H54 (cell line): ENCODE measurements around the gene FSCN2.

ENCODE experiments used
- DNase-seq: peaks from one replicate; pipeline ENCODE4 v3.0.0; 2011; ENCODE audit warnings: low spot score, mixed read lengths; ENCODE audit not compliant: insufficient read length
- FAIRE-seq: peaks from 3 replicates; lab custom pipeline; 2011; peaks lifted over from hg19 to GRCh38; lab: Jason Lieb, UNC
- POLR2A ChIP-seq: IDR thresholded peaks from 2 replicates; pipeline ENCODE4 v1.6.1; 2011; ENCODE audit warnings: low read depth, mild to moderate bottlenecking, low read length

Gene FSCN2

GRCh38 chr17:81533339-81534141, 5.4 kb downstream of the FSCN2 start:
- FAIRE-seq (no peak), DNase-seq (no peak)
- no peak for TF ChIP-seq POLR2A

- no peak for DNase-seq
- TF ChIP-seq POLR2A = no peak
- FAIRE-seq = no peak
These were observed 6.2 kb downstream of the FSCN2 start for GRCh38 chr17:81534157-81535006.

DNA sequence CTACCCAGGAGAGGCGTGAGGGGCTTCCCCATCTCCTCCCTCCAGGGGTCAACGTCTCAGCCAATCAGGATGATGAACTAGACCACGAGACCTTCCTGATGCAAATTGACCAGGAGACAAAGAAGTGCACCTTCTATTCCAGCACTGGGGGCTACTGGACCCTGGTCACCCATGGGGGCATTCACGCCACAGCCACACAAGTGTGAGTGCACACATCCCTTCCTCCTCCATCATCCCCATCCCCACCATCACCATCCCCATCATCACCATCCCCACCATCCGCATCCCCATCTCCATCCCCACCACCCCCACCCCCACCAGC, 6.8 kb downstream of the FSCN2 start:
- TF ChIP-seq POLR2A = no peak
- no peak for DNase-seq

DNA sequence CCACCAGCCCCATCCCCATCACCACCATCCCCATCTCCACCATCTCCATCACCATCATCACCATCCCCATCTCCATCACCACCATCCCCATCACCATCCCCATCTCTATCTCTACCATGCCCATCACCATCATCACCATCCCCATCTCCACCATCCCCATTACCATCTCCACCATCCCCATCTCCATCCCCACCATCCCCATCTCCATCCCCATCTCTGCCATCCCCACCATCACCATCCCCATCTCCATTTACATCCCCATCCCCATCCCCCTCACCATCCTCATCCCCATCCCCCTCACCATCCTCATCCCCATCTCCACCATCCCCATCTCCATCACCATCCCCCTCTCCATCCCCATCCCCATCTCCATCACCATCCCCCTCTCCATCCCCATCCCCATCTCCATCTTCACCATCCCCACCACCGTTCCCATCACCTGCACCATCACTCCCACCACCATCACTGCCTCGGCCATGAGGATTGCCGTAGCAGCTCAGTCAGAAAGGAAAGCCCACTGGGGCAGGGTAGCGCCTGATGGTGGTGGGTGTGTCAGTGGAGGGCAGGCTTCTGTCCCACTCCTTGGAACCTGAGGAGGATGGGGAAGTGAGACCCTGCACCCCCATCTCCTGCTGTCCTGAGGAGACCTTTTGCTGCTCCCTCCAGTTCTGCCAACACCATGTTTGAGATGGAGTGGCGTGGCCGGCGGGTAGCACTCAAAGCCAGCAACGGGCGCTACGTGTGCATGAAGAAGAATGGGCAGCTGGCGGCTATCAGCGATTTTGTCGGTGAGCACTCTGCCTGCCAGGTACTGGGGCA, 7.5 kb downstream of the FSCN2 start:
- no peak for TF ChIP-seq POLR2A
- no peak for DNase-seq
- FAIRE-seq = no peak

More for the DNA sequence above, 6.8 kb downstream of the FSCN2 start:
- no peak for FAIRE-seq

DNA sequence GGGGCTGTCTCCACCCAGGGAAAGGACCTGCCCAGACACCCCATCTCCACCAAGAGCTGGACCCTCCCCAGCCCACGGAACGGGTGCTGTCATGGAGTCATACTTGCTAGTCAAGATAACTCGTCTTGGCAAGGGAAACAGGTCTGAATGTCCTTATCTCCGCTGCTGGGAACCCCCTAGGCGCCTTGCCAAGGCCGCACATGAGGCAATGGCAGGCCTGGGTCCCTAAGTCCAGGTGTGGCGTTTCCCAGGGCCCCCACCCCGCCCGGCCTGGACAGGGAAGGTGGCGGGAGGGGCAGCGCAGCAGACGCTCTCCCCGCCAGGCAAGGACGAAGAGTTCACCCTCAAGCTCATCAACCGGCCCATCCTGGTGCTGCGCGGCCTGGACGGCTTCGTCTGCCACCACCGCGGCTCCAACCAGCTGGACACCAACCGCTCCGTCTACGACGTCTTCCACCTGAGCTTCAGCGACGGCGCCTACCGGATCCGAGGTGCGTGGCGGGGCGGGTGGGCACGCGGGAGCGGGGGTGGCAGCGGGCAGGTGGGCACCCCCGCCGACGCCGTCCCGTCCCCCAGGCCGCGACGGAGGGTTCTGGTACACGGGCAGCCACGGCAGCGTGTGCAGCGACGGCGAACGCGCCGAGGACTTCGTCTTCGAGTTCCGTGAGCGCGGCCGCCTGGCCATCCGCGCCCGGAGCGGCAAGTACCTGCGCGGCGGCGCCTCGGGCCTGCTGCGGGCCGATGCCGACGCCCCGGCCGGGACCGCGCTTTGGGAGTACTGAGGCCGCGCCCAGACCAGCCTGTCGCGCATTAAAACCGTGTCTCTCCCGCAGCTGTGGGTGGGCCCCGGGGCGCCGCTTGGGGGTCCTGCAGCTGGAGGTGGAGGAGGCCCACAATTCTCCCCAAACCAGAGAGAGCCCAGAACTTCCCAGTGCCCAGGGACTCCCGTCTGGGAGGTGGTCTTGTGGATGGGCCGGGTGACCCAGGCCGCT, 8.4 kb downstream of the FSCN2 start:
- DNase-seq = no peak
- TF ChIP-seq POLR2A = no peak

GRCh38 chr17:81537343-81537855, 9.2 kb downstream of the FSCN2 start:
- TF ChIP-seq POLR2A = no peak
- FAIRE-seq (no peak), DNase-seq (no peak)

More for the DNA sequence above, 8.4 kb downstream of the FSCN2 start:
- no peak for FAIRE-seq

GRCh38 chr17:81537856-81538555, 9.8 kb downstream of the FSCN2 start:
- DNase-seq (no peak), FAIRE-seq (no peak)
- TF ChIP-seq POLR2A = no peak

- no peak for FAIRE-seq
- no peak for TF ChIP-seq POLR2A
- no peak for DNase-seq
These were observed 10.7 kb downstream of the FSCN2 start for GRCh38 chr17:81538651-81539570.

GRCh38 chr17:81539571-81539900, 11.4 kb downstream of the FSCN2 start:
- FAIRE-seq = no peak
- TF ChIP-seq POLR2A = no peak
- no peak for DNase-seq

DNA sequence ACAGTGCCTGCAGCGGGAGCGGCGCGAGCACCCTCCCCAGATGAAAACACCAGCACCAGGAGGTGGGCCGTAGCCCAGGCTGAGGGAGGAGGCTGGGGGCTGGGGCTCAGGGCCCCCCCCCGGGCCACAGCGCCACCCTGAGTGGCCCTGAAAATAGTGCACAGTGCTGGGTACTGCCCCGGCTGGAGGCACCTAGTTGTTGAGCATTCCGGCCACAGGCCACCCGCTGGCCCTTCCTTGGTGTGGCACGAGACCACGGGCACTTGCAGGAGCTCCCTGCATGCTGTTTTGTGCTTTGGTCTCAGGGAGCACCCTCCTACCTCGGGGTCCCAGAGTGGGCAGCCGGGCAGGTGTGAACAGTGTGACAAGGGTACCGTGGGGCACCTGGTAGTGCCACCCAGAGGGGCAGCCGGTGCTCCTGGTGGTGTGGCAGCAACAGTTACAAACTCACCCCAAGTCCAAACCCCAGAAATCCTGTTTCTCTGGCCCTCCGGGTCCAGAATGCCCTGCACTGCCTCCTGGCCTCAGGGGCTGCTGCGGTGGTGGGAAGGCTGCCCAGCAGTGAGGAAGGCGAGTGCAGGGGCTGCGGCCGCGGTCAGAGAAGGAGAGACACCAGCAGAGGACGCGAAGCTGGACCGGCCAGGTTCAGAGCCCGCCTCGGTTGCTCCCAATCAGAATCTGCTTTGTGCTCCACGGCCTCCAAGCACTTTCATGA, 11.9 kb downstream of the FSCN2 start:
- no peak for FAIRE-seq
- no peak for TF ChIP-seq POLR2A
- DNase-seq = no peak

DNA sequence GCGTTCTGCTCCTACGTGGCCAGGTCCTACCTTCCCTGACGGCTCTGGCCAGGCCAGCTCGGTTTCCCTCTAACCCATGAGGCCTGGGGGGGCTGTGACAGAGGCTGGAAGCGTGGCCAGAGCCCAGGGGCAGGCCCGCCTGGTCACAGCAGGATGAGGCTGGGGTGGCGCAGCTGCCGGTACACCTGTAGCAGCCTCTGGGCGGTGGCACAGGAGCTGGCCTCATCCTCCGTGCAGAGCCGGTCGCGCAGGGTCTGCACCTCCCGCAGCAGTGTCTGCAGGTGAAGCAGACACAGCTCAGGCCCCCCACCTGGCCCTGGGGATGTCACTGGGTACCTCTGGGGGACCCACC, 12.5 kb downstream of the FSCN2 start:
- no peak for FAIRE-seq
- no peak for DNase-seq
- TF ChIP-seq POLR2A = no peak
